Upper lobe of left lung (tissue), 4 donors: Measurements from ENCODE around the gene OXTR.

Experiments used
- CTCF ChIP-seq, 6 experiments: fragments of 450-650 bp in 4 of 6; fragments of 200-600 bp in 2 of 6; sonication (generic) in 2 of 6; IDR thresholded peaks; one replicate each; pipeline ENCODE4 v1.5.1; 2016 to 2019; ENCODE audit warnings: antibody characterized with exemption in 6 of 6
- EP300 ChIP-seq, 4 donors: sonication (generic); formaldehyde crosslinking; IDR thresholded peaks; one replicate each; pipeline ENCODE4 v1.5.1; 2017; ENCODE audit warnings: antibody characterized with exemption in 4 of 4, control low read depth in 2 of 4
- POLR2A ChIP-seq, 4 donors: fragments of 450-650 bp; IDR thresholded peaks; one replicate each; pipeline ENCODE4 v1.5.1; 2016 to 2017; ENCODE audit warnings: antibody characterized with exemption in 4 of 4, mild to moderate bottlenecking in 2 of 4

- no peak for TF ChIP-seq CTCF (IDR thresholded peaks at IDR 0.05)
- no peak for TF ChIP-seq POLR2A (IDR thresholded peaks at IDR 0.05)
- TF ChIP-seq EP300 (IDR thresholded peaks at IDR 0.05), result no peak
These were observed 26.3 kb downstream of the OXTR start for GRCh38 chr3:8743021-8743601.
